GM10248 (cell line): Measurements from ENCODE around the gene TIGD1.

Experiments
- CTCF ChIA-PET: fragments of 300-600 bp; sonication (Branson Sonifier 250); formaldehyde crosslinking; extraction: SDS; loops from one replicate; lab custom pipeline; 2021; ENCODE audit warnings: antibody characterized with exemption; lab: Yijun Ruan, JAX
- POLR2A ChIA-PET: fragments of 350-650 bp; sonication (Branson Sonifier 250); formaldehyde crosslinking; extraction: SDS; loops from one replicate; lab custom pipeline; 2020; ENCODE audit warnings: antibody characterized with exemption; lab: Yijun Ruan, JAX
- DNase-seq: peaks from one replicate; pipeline ENCODE4 v3.0.0; 2012; ENCODE audit errors: extremely low spot score
- TF ChIP-seq, protein P1 (sequence below): IDR thresholded peaks from 2 replicates; pipeline ENCODE4 v1.5.1; 2012; ENCODE audit warnings: mild to moderate bottlenecking, low read depth; ENCODE audit errors: extremely low read depth, missing control alignments, control extremely low read depth

The TIGD1 gene

GRCh38 chr2:232518844-232519243, 31.5 kb downstream of the TIGD1 start:
- TF ChIP-seq, protein P1, sequence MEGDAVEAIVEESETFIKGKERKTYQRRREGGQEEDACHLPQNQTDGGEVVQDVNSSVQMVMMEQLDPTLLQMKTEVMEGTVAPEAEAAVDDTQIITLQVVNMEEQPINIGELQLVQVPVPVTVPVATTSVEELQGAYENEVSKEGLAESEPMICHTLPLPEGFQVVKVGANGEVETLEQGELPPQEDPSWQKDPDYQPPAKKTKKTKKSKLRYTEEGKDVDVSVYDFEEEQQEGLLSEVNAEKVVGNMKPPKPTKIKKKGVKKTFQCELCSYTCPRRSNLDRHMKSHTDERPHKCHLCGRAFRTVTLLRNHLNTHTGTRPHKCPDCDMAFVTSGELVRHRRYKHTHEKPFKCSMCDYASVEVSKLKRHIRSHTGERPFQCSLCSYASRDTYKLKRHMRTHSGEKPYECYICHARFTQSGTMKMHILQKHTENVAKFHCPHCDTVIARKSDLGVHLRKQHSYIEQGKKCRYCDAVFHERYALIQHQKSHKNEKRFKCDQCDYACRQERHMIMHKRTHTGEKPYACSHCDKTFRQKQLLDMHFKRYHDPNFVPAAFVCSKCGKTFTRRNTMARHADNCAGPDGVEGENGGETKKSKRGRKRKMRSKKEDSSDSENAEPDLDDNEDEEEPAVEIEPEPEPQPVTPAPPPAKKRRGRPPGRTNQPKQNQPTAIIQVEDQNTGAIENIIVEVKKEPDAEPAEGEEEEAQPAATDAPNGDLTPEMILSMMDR: no peak
- CTCF ChIA-PET: interaction anchor here (1.0 kb wide), 2 partner anchors 72 to 79 kb away, joined by 3 read pairs; no protein-coding TSS in a partner anchor
- POLR2A ChIA-PET: no interaction called here
- no peak for DNase-seq

DNA sequence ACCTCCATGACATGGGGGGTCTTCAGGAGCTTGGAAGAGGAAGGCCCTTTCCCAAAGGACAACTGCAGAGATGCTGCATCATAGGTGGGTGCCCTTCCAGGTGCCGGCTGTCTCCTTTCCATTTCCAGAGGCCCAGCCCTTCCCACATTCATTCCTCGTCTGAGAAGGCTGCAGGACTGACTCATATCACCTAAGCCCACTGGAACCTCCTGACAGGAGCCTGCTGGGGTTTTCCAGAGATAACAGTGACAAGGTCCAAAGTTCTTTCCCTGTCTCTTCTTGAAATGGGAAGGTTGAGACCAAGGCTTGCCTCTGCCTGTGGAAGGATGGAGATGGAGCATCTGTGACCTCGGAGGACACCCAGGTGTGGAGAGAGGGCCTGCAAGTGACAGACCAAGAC, 33.8 kb downstream of the TIGD1 start:
- DNase-seq: no peak
- TF ChIP-seq, protein P1: no peak
- ChIA-PET POLR2A (no interaction called here), CTCF (no interaction called here)

DNA sequence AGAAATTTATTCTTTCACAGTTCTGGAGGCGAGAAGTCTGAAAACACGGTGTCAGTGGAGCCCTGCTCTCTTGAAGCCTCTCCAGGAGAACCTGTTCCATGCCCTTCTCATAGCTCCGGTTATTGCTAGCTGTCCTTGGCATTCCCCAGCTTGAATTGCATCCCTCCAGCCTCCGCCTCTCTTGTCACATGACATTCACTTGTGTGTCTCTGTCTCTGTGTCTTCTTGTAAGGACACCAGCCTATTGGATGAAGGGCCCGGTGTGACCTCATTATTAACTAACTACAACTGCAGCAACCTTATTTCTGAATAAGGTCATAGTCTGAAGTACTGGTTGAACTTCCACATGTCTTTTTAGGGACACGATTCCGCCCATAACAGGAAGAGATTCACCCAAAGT, 34.7 kb downstream of the TIGD1 start:
- DNase-seq: no peak
- POLR2A ChIA-PET: no interaction called here
- TF ChIP-seq, protein P1: no peak
- CTCF ChIA-PET: interaction anchor here (1.2 kb wide), 1 partner anchor 69 kb away, joined by 3 read pairs; no protein-coding TSS in a partner anchor

- ChIA-PET CTCF (no interaction called here), POLR2A (no interaction called here)
- DNase-seq: no peak
- TF ChIP-seq, protein P1: no peak
Measured at GRCh38 chr2:232513353-232513752, 37.0 kb downstream of the TIGD1 start.

- TF ChIP-seq, protein P1: no peak
- DNase-seq: no peak
- POLR2A ChIA-PET: no interaction called here
- CTCF ChIA-PET: no interaction called here
Measured at GRCh38 chr2:232512602-232513001, 37.8 kb downstream of the TIGD1 start.

DNA sequence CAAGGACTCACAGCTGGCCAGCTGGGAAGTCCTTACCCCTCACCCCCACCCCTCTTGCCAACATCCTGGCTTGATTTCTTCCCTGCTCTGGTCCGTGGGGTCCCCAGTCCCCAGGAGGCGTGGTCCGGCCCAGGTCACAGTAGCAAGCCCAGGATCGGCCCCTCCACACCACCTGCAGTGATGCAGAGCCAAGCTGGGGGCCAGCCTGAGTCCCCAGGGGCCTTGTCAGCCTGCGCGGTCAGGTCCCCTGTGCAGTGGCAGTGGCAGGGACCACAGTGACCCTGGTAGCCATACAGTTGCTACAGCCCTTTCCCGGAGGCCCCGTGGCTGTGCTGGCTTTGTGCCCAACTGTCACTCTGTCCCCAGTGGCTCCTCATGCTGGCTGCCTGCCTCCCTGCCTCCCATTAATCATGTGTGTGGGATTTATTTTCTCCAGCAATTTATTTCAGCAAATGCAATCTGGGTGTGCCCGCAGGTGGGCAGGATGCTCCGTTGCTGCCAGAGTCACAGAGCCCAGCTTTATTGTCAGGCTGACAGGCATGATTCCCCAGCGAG, 38.9 kb downstream of the TIGD1 start:
- POLR2A ChIA-PET: no interaction called here
- TF ChIP-seq, protein P1: no peak
- CTCF ChIA-PET: interaction anchor here (1.1 to 1.6 kb wide), 2 partner anchors 10 to 20 kb away, joined by 3 to 10 read pairs; partner anchors contain the start of gene PRSS56
- no peak for DNase-seq
